ENCODE data around the gene OR2Z1.
"Not testable (repeated sequence)": the region's sequence is repeated elsewhere in the genome, so short reads cannot be mapped to it uniquely, and the experiment has no call there.

Gene OR2Z1

DNA sequence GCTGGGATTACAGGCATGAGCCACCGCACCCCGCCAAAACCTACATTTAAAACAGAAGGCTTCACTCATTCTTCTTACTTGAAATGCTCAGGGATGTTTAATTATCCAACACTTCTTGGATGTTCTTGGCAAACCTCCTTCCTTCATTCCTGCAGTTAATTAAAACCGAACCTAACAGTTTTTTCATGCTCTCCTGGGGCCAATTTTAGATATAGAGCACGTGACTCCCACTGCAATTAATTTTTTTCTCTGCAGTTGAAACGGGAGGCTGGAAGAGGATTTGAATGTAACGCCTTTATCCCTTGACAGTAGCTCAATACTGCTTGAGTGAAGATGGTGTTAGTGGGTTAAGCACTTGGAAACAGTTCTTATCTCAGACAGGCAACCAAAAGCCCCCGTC, 18.2 kb upstream of the OR2Z1 start:
- H3K27ac ChIP-seq (ENCODE audit: low read depth, low read length, severe bottlenecking): no peak overlapping the region
- WGBS, 2 experiments (ENCODE audit: insufficient coverage in 2 of 2): 74 to 76% methylated on average over 3 of the region's 7 CpGs
- H3K9me3 ChIP-seq (ENCODE audit: control insufficient read depth, low read length): no peaks in the 10 kb centered on the region
- no peaks in the 10 kb centered on the region for H3K36me3 ChIP-seq (ENCODE audit: control insufficient read depth, insufficient read depth, low read length)
- H3K4me3 ChIP-seq (ENCODE audit: extremely low read depth, insufficient read depth, low read length, poor library complexity, severe bottlenecking): no peak overlapping the region
- H3K4me1 ChIP-seq (ENCODE audit: control insufficient read depth, insufficient read depth, low read length, poor library complexity, severe bottlenecking): no peaks in the 10 kb centered on the region

DNA sequence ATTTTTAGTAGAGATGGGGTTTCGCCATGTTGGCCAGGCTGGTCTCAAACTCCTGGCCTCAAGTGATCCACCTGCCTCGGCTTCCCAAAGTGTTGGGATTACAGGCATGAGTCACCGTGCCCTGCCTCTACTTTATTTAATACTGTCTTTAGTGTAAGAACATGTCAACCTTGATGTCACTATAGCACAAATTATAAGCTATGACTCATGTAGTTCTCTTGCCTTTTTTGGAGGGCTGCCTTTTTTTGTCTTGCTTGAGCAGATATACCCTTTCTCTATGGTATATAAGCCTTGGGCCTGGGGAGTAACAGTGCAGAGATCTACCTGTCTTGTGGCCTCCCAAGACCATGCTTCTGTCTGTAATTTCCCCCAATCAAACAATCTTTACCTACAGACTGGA, 16.1 kb upstream of the OR2Z1 start:
- 100% methylated on average over 1 of the region's 3 CpGs; no CpG with 5 or more reads in 1 of the 2 experiments for WGBS, 2 experiments (ENCODE audit: insufficient coverage in 2 of 2)
- H3K36me3 ChIP-seq (ENCODE audit: control insufficient read depth, insufficient read depth, low read length); H3K27ac ChIP-seq (ENCODE audit: low read depth, low read length, severe bottlenecking); H3K4me1 ChIP-seq (ENCODE audit: control insufficient read depth, insufficient read depth, low read length, poor library complexity, severe bottlenecking); H3K4me3 ChIP-seq (ENCODE audit: extremely low read depth, insufficient read depth, low read length, poor library complexity, severe bottlenecking); H3K9me3 ChIP-seq (ENCODE audit: control insufficient read depth, low read length): not testable (repeated sequence)

DNA sequence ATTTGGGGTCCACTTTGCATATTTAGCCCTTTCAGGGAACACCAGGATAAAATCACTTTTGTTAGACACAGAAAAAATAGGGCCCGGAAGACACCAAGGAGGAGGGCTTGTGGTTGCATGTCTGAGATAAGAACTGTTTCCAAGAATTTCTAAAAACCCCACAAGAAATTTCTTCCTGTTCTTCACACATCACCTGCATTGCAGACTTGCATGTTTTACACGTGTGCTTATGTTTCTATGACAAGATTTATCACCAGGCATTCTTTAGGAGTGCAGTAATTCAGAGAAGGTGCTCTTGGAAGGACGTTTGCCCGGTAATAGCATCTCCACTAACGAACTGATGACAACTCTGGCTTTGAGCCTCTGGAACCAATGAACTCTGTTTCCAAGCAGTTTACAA, 15.7 kb upstream of the OR2Z1 start:
- Histone ChIP-seq H3K4me1 (ENCODE audit: control insufficient read depth, insufficient read depth, low read length, poor library complexity, severe bottlenecking) (no peaks in the 10 kb centered on the region), H3K9me3 (ENCODE audit: control insufficient read depth, low read length) (peaks cover 1% of the 10 kb centered on the region), H3K27ac (ENCODE audit: low read depth, low read length, severe bottlenecking) (no peak overlapping the region), H3K4me3 (ENCODE audit: extremely low read depth, insufficient read depth, low read length, poor library complexity, severe bottlenecking) (no peak overlapping the region), H3K36me3 (ENCODE audit: control insufficient read depth, insufficient read depth, low read length) (no peaks in the 10 kb centered on the region)
- WGBS, 2 experiments (ENCODE audit: insufficient coverage in 2 of 2): 59 to 66% methylated on average over 4 of the region's 5 CpGs

DNA sequence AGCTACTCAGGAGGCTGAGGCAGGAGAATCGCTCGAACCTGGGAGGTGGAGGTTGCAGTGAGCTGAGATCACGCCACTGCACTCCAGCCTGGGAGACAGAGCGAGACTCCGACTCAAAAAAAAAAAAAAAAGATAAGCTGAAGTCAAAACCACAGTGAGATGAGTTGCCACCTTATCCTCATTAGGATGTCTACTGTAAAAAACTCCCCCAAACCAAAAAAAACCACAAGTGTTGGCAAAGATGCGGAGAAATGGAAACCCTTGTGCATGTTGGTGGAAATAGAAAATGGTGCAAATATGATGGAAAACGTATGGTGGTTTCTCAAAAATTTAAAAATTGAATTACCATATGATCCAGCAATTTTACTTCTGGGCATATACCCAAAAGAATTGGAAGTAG, 11.1 kb upstream of the OR2Z1 start:
- H3K36me3 ChIP-seq (ENCODE audit: control insufficient read depth, insufficient read depth, low read length); H3K4me3 ChIP-seq (ENCODE audit: extremely low read depth, insufficient read depth, low read length, poor library complexity, severe bottlenecking); H3K27ac ChIP-seq (ENCODE audit: low read depth, low read length, severe bottlenecking); H3K9me3 ChIP-seq (ENCODE audit: control insufficient read depth, low read length); H3K4me1 ChIP-seq (ENCODE audit: control insufficient read depth, insufficient read depth, low read length, poor library complexity, severe bottlenecking): not testable (repeated sequence)
- 66 to 81% methylated on average over 4 to 6 of the region's 7 CpGs for WGBS, 2 experiments (ENCODE audit: insufficient coverage in 2 of 2)

DNA sequence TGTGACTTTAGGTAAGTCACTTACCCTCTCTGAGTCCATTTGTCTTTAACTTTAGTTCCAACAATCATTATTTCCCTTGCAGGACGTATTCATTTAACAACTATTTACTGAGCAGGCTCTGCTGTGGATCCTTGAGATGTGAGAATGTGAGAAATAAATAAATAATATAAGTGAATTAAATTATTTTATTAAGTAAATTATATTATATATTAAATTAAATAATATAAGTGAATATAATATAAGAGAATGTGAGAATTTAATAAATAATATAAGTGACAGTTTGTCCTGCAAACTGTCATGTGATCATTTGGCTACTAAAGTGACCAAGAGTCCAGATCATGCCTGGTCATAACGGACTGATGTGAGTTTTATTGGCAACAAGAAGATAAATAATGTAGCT, 598 bp downstream of the OR2Z1 start:
- Histone ChIP-seq H3K36me3 (ENCODE audit: control insufficient read depth, insufficient read depth, low read length) (no peaks in the 10 kb centered on the region), H3K4me1 (ENCODE audit: control insufficient read depth, insufficient read depth, low read length, poor library complexity, severe bottlenecking) (no peaks in the 10 kb centered on the region), H3K27ac (ENCODE audit: low read depth, low read length, severe bottlenecking) (no peak overlapping the region), H3K9me3 (ENCODE audit: control insufficient read depth, low read length) (peaks cover 47% of the 10 kb centered on the region), H3K4me3 (ENCODE audit: extremely low read depth, insufficient read depth, low read length, poor library complexity, severe bottlenecking) (no peak overlapping the region)
- 0% methylated on average over 1 of the region's 2 CpGs; no CpG with 5 or more reads in 1 of the 2 experiments for WGBS, 2 experiments (ENCODE audit: insufficient coverage in 2 of 2)

DNA sequence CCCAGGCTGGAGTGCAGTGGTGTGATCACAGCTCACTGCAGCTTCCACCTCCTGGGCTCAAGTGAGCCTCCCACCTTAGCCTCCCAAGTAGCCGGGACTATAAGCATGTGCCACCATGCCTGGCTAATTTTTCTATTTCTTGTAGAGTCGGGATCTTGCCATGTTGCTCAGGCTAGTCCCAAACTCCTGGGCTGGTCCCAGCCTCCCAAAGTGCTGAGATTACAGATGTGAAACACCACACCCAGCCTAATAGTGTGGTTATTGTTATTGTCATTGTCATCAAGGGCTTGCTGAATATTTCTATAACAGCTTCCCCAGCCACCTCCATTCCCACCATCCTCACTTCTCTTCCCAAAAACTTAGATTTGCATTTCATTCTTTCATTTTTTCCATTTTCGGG, 2.8 kb downstream of the OR2Z1 start:
- no peak overlapping the region for H3K4me3 ChIP-seq (ENCODE audit: extremely low read depth, insufficient read depth, low read length, poor library complexity, severe bottlenecking)
- H3K4me1 ChIP-seq (ENCODE audit: control insufficient read depth, insufficient read depth, low read length, poor library complexity, severe bottlenecking): no peaks in the 10 kb centered on the region
- WGBS, 2 experiments (ENCODE audit: insufficient coverage in 2 of 2): 48 to 61% methylated on average over 2 to 3 of the region's 3 CpGs
- H3K9me3 ChIP-seq (ENCODE audit: control insufficient read depth, low read length): peaks cover 44% of the 10 kb centered on the region
- no peaks in the 10 kb centered on the region for H3K36me3 ChIP-seq (ENCODE audit: control insufficient read depth, insufficient read depth, low read length)
- H3K27ac ChIP-seq (ENCODE audit: low read depth, low read length, severe bottlenecking): no peak overlapping the region

DNA sequence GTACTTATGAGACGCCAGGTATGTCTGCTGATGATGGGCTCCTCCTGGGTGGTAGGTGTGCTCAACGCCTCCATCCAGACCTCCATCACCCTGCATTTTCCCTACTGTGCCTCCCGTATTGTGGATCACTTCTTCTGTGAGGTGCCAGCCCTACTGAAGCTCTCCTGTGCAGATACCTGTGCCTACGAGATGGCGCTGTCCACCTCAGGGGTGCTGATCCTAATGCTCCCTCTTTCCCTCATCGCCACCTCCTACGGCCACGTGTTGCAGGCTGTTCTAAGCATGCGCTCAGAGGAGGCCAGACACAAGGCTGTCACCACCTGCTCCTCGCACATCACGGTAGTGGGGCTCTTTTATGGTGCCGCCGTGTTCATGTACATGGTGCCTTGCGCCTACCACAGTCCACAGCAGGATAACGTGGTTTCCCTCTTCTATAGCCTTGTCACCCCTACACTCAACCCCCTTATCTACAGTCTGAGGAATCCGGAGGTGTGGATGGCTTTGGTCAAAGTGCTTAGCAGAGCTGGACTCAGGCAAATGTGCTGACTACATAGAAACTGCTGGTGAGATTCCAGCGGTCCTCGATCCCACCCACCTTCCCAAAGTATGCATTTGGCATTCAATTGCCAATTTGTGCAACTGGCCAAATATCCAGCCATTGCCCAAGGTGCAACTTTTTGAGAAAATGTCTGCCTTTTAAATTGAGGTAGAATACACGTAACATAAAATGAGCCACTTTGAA, 10.2 kb downstream of the OR2Z1 start:
- no peaks in the 10 kb centered on the region for H3K36me3 ChIP-seq (ENCODE audit: control insufficient read depth, insufficient read depth, low read length)
- H3K9me3 ChIP-seq (ENCODE audit: control insufficient read depth, low read length): peaks cover 35% of the 10 kb centered on the region
- H3K4me3 ChIP-seq (ENCODE audit: extremely low read depth, insufficient read depth, low read length, poor library complexity, severe bottlenecking): no peak overlapping the region
- 78 to 82% methylated on average over 17 to 19 of the region's 19 CpGs for WGBS, 2 experiments (ENCODE audit: insufficient coverage in 2 of 2)
- no peaks in the 10 kb centered on the region for H3K4me1 ChIP-seq (ENCODE audit: control insufficient read depth, insufficient read depth, low read length, poor library complexity, severe bottlenecking)
- H3K27ac ChIP-seq (ENCODE audit: low read depth, low read length, severe bottlenecking): no peak overlapping the region

DNA sequence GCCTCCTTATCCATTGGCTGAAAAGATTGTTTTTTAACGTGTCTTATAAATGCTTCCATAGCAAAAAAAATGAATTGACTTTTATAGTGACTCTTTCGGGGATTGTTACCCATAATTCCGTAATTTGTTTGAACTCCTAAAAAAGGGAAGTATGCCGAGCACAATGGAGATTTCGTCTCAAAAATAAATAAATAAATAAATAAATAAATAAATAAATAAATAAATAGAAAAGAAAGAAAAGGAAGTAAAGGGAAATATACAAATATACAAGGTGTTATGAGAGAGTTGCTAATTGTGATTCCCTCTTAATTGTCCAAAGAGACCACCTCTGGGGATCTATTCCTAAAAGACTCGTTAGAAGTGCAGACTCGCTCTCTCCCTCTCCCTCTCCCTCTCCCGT, 16.9 kb downstream of the OR2Z1 start:
- Histone ChIP-seq H3K4me1 (ENCODE audit: control insufficient read depth, insufficient read depth, low read length, poor library complexity, severe bottlenecking) (no peaks in the 10 kb centered on the region), H3K9me3 (ENCODE audit: control insufficient read depth, low read length) (peaks cover 24% of the 10 kb centered on the region), H3K36me3 (ENCODE audit: control insufficient read depth, insufficient read depth, low read length) (no peaks in the 10 kb centered on the region), H3K27ac (ENCODE audit: low read depth, low read length, severe bottlenecking) (no peak overlapping the region), H3K4me3 (ENCODE audit: extremely low read depth, insufficient read depth, low read length, poor library complexity, severe bottlenecking) (no peak overlapping the region)
- WGBS, 2 experiments (ENCODE audit: insufficient coverage in 2 of 2): 69 to 100% methylated on average over 1 to 2 of the region's 8 CpGs

DNA sequence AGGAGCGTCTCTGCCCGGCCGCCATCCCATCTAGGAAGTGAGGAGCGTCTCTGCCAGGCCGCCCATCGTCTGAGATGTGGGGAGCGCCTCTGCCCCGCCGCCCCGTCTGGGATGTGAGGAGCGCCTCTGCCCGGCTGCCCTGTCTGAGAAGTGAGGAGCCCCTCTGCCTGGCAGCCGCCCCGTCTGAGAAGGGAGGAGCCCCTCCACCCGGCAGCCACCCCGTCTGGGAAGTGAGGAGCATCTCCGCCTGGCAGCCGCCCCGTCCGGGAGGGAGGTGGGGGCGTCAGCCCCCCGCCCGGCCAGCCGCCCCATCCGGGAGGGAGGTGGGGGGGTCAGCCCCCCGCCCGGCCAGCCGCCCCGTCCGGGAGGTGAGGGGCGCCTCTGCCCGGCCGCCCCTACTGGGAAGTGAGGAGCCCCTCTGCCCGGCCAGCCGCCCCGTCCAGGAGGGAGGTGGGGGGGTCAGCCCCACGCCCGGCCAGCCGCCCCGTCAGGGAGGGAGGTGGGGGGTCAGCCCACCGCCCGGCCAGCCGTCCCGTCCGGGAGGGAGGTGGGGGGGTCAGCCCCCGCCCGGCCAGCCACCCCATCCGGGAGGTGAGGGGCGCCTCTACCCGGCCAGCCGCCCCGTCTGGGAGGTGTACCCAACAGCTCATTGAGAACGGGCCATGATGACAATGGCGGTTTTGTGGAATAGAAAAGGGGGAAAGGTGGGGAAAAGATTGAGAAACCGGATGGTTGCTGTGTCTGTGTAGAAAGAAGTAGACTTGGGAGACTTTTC, 18.0 kb downstream of the OR2Z1 start:
- H3K27ac ChIP-seq (ENCODE audit: low read depth, low read length, severe bottlenecking); H3K4me1 ChIP-seq (ENCODE audit: control insufficient read depth, insufficient read depth, low read length, poor library complexity, severe bottlenecking); H3K4me3 ChIP-seq (ENCODE audit: extremely low read depth, insufficient read depth, low read length, poor library complexity, severe bottlenecking); H3K36me3 ChIP-seq (ENCODE audit: control insufficient read depth, insufficient read depth, low read length): not testable (repeated sequence)
- WGBS, 2 experiments (ENCODE audit: insufficient coverage in 2 of 2): 92 to 98% methylated on average over 2 to 9 of the region's 55 CpGs
- H3K9me3 ChIP-seq (ENCODE audit: control insufficient read depth, low read length): peaks cover 15% of the 10 kb centered on the region

DNA sequence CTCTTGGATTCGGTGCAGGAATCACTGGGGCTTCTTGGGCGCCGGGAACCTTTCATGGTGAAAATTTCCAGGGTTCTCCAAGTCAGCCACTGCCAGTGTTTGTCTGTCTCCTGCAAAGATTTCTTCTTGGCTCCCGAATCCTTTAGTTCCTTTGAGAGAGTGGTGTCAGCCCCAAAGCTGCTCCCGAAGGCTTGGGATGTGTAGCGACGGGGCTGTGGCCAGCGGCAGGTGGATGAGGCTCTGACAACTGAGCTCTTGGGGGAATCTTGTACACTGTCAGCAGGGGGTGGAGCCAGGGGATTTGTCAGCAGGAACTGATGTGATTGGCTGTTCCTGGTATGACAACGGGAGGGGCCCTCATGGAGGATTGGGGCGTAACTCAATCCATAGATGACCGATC, 45.8 kb downstream of the OR2Z1 start:
- not testable (repeated sequence) for H3K4me1 ChIP-seq (ENCODE audit: control insufficient read depth, insufficient read depth, low read length, poor library complexity, severe bottlenecking); H3K36me3 ChIP-seq (ENCODE audit: control insufficient read depth, insufficient read depth, low read length); H3K27ac ChIP-seq (ENCODE audit: low read depth, low read length, severe bottlenecking); H3K4me3 ChIP-seq (ENCODE audit: extremely low read depth, insufficient read depth, low read length, poor library complexity, severe bottlenecking); H3K9me3 ChIP-seq (ENCODE audit: control insufficient read depth, low read length)
- WGBS, 2 experiments (ENCODE audit: insufficient coverage in 2 of 2): 81 to 89% methylated on average over 5 of the region's 11 CpGs

DNA sequence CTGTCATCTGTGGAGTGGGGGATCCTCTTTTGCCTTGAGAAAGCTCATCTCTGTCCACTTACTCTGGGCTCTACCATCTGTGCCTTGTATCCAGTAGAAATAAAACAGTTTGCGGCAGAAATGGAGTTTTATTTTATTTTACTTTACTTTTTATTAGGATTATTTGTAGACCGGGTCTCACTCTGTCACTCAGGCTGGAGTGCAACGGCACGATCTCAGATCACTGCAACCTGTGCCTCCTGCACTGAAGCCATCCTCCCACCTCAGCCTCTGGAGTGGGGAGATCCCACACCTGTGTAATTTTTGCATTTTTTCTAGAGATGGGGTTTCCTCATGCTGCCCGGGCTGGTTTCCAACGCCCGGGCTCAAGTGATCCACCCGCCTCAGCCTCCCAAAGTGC, 47.8 kb downstream of the OR2Z1 start:
- H3K36me3 ChIP-seq (ENCODE audit: control insufficient read depth, insufficient read depth, low read length); H3K4me1 ChIP-seq (ENCODE audit: control insufficient read depth, insufficient read depth, low read length, poor library complexity, severe bottlenecking); H3K9me3 ChIP-seq (ENCODE audit: control insufficient read depth, low read length); H3K4me3 ChIP-seq (ENCODE audit: extremely low read depth, insufficient read depth, low read length, poor library complexity, severe bottlenecking); H3K27ac ChIP-seq (ENCODE audit: low read depth, low read length, severe bottlenecking): not testable (repeated sequence)
- WGBS, 2 experiments (ENCODE audit: insufficient coverage in 2 of 2): no CpG with 5 or more reads among the region's 8 CpGs

All from mesodermal cell (in vitro differentiated cells).